GM12801 (cell line): ENCODE measurements around the gene ARHGEF26.

ENCODE experiments used
- TF ChIP-seq, protein P1 (sequence below): IDR thresholded peaks from one replicate; pipeline ENCODE4 v1.5.1; 2011; ENCODE audit warnings: control low read depth; ENCODE audit not compliant: insufficient read length; ENCODE audit errors: extremely low read depth

Gene ARHGEF26

GRCh38 chr3:154131830-154132229, 10.6 kb downstream of the ARHGEF26 start:
- TF ChIP-seq, protein P1, sequence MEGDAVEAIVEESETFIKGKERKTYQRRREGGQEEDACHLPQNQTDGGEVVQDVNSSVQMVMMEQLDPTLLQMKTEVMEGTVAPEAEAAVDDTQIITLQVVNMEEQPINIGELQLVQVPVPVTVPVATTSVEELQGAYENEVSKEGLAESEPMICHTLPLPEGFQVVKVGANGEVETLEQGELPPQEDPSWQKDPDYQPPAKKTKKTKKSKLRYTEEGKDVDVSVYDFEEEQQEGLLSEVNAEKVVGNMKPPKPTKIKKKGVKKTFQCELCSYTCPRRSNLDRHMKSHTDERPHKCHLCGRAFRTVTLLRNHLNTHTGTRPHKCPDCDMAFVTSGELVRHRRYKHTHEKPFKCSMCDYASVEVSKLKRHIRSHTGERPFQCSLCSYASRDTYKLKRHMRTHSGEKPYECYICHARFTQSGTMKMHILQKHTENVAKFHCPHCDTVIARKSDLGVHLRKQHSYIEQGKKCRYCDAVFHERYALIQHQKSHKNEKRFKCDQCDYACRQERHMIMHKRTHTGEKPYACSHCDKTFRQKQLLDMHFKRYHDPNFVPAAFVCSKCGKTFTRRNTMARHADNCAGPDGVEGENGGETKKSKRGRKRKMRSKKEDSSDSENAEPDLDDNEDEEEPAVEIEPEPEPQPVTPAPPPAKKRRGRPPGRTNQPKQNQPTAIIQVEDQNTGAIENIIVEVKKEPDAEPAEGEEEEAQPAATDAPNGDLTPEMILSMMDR = no peak

- TF ChIP-seq, protein P1 = no peak
Measured at GRCh38 chr3:154132777-154133375, 11.7 kb downstream of the ARHGEF26 start.

DNA sequence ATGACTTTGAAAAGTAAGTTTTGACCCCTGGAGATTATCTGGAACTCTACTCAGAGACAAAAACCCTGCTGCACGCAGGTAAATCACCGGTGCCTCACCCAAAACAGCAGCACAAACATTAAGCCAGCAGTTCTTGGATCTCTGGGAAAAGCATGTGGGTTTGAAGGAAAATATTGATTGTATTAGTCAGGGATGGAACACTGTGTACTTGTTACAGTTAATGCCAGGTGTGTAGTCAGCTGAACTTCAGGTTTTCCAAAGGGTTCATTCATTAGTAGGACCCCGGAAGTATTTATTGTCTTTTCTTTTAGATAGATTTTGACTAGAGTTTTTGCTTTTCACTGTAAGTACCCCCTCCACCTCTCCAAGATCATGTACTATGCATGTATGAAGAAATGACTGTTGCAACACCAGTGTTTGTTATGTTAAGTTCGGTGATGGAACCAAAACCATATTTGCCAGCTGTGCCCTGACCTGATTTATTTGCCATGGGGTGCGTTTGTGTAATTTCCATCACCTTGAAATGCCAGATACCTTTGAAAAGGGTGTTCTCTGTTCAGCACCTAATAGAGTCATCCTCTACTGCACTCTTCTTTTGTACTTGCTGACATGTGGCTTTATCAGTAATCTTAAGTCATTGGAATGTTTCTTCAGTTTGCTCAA, 14.5 kb downstream of the ARHGEF26 start:
- TF ChIP-seq, protein P1 = no peak

DNA sequence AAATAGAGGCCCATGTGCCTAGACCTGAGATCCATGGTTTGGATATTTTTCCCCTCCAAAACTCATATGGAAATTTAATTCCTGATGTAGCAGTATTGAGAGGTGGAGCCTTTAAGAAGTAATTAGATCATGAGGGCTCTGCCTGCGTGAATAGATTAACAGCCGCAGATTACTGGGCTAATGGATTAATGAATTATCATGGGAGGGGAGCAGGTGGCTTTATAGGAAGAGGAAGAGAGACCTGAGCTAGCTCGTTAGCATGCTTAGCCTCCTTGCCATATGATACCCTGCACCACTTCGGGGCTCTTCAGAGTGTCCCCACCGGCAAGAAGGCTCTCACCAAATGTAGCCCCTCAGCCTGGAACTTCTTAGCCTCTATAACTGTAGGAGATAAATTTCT, 15.8 kb downstream of the ARHGEF26 start:
- TF ChIP-seq, protein P1 = no peak

- TF ChIP-seq, protein P1 = no peak
Measured at GRCh38 chr3:154139996-154140436, 18.8 kb downstream of the ARHGEF26 start.

GRCh38 chr3:154142608-154143007, 21.4 kb downstream of the ARHGEF26 start:
- TF ChIP-seq, protein P1 = no peak

DNA sequence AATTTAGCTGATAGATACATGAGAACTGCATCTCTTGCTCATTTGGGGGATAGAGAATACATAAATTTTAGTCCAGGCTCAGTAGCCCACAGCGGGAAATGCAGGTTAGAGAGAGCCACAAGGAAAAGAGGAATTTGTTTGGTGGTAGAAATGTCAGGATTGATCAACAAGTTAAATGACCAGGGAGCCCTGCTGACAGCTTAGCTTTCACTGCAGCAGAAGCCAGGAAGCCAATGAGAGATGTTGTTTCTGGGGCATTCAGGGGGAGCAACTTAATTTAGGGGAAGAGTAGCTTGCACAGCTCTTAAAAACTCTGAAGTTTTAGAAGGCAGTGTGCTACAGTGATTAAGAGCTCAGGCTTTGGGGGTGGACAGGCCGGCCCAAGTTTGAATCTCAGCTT, 22.7 kb downstream of the ARHGEF26 start:
- TF ChIP-seq, protein P1 = no peak
